ENCODE data around the gene TTC4.

The TTC4 gene

DNA sequence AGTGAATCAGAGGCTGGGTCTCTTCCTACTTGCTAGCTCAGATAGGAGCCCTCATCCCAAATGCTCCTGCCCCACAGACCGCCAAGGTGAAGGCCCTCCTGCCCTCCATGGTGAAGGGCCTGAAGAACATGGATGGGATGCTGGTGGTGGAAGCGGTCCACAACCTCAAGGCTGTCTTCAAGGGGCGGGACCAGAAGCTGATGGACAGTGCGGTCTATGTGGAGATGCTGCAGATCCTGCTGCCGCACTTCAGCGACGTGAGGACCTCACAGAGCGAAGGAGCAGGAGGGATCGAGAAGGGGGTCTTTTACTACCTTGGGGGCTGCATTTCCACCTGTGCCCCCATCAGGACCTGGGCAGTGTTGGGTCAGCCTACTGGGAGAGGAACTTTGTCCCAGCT is 14.6 kb upstream of the TTC4 start:
- Histone ChIP-seq H3K36me3 (ENCODE audit: control insufficient read depth in 5 of 5, insufficient read depth in 5 of 5, low read length in 5 of 5) (no peaks in the 10 kb centered on the region), H3K27me3 (ENCODE audit: control insufficient read depth in 5 of 5, insufficient read depth in 4 of 5, low read length in 5 of 5) (peaks cover 0 to 10% (median 5%) of the 10 kb centered on the region in 5 donors), H3K9ac (ENCODE audit: low read length in 5 of 5) (no peak overlapping the region)

DNA sequence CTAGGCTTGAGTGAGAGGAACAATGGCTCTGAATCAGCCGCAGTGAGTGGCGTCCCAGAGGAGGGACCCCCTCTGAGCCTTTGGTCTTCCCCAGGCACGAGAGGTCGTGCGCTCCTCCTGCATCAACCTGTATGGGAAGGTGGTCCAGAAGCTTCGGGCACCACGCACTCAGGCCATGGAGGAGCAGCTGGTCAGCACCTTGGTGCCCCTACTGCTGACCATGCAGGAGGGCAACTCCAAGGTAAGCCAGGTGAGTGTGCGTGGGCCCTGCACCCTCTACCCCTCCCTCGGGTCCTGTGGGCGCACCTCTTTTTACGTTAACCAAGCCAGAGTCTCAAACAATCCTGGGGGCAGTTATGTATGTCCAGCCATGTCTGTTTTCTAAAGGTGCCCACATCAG is 13.7 kb upstream of the TTC4 start:
- Histone ChIP-seq H3K27me3 (ENCODE audit: control insufficient read depth in 5 of 5, insufficient read depth in 4 of 5, low read length in 5 of 5) (peaks cover 0 to 10% (median 5%) of the 10 kb centered on the region in 5 donors), H3K4me3 (ENCODE audit: low read depth in 1 of 5, low read length in 5 of 5) (no peak overlapping the region), H3K9me3 (ENCODE audit: control insufficient read depth in 5 of 5, low read length in 5 of 5) (no peaks in the 10 kb centered on the region), H3K4me1 (ENCODE audit: control insufficient read depth in 5 of 5, insufficient read depth in 5 of 5, low read length in 5 of 5) (no peaks in the 10 kb centered on the region), H3K9ac (ENCODE audit: low read length in 5 of 5) (no peak overlapping the region), H3K27ac (ENCODE audit: low read depth, low read length) (no peak overlapping the region), H3K36me3 (ENCODE audit: control insufficient read depth in 5 of 5, insufficient read depth in 5 of 5, low read length in 5 of 5) (no peaks in the 10 kb centered on the region)

More for the DNA sequence above, 14.6 kb upstream of the TTC4 start:
- Histone ChIP-seq H3K4me3 (ENCODE audit: low read depth in 1 of 5, low read length in 5 of 5) (no peak overlapping the region), H3K4me1 (ENCODE audit: control insufficient read depth in 5 of 5, insufficient read depth in 5 of 5, low read length in 5 of 5) (no peaks in the 10 kb centered on the region), H3K27ac (ENCODE audit: low read depth, low read length) (no peak overlapping the region), H3K9me3 (ENCODE audit: control insufficient read depth in 5 of 5, low read length in 5 of 5) (no peaks in the 10 kb centered on the region)

DNA sequence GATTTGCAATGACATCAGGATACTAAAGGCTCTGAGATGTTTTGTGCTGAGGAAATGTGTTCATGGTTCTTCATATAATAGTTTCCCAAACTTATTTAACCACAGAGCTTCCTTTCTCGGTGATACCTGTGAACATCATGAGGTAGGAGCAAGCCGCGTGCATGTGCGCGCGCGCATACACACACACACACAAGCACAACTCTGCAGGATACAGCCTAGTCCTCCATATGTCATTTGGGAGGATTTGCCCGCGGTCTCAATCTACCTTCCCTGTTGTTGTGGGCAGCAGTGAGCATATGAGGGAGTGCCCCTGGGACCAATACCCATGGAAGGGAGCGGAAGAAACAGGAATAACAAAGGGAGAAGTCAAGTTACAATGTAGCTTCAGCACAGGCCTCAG is 12.2 kb upstream of the TTC4 start:
- Histone ChIP-seq H3K27ac (ENCODE audit: low read depth, low read length) (no peak overlapping the region), H3K4me3 (ENCODE audit: low read depth in 1 of 5, low read length in 5 of 5) (no peak overlapping the region), H3K27me3 (ENCODE audit: control insufficient read depth in 5 of 5, insufficient read depth in 4 of 5, low read length in 5 of 5) (peaks cover 4 to 9% (median 9%) of the 10 kb centered on the region in 5 donors), H3K36me3 (ENCODE audit: control insufficient read depth in 5 of 5, insufficient read depth in 5 of 5, low read length in 5 of 5) (no peaks in the 10 kb centered on the region), H3K9me3 (ENCODE audit: control insufficient read depth in 5 of 5, low read length in 5 of 5) (no peaks in the 10 kb centered on the region), H3K4me1 (ENCODE audit: control insufficient read depth in 5 of 5, insufficient read depth in 5 of 5, low read length in 5 of 5) (no peaks in the 10 kb centered on the region), H3K9ac (ENCODE audit: low read length in 5 of 5) (no peak overlapping the region)

DNA sequence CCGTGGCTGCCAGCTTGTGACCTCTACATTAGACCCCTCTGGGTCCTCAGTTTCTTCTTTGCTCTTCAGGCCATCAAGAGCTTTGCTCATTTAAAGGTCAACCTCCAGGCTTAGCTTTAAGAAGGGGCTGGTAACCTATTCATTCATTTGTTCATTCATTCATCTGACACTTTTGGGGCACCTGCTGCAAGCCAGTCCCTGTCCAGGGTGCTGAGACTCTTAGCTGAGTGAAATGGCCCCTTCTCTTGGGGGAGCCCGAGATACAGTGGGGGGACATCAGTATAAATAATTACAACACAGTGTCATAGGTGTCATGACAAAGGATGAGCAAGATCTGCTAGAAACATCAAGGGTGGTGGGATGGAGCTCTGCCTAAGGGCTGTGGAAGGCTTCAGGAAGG is 10.5 kb upstream of the TTC4 start:
- H3K36me3 ChIP-seq (ENCODE audit: control insufficient read depth in 5 of 5, insufficient read depth in 5 of 5, low read length in 5 of 5): no peaks in the 10 kb centered on the region
- H3K27ac ChIP-seq (ENCODE audit: low read depth, low read length): no peak overlapping the region
- H3K9ac ChIP-seq (ENCODE audit: low read length in 5 of 5): no peak overlapping the region
- H3K4me3 ChIP-seq (ENCODE audit: low read depth in 1 of 5, low read length in 5 of 5): no peak overlapping the region
- no peaks in the 10 kb centered on the region for H3K9me3 ChIP-seq (ENCODE audit: control insufficient read depth in 5 of 5, low read length in 5 of 5)
- H3K4me1 ChIP-seq (ENCODE audit: control insufficient read depth in 5 of 5, insufficient read depth in 5 of 5, low read length in 5 of 5): no peaks in the 10 kb centered on the region
- H3K27me3 ChIP-seq (ENCODE audit: control insufficient read depth in 5 of 5, insufficient read depth in 4 of 5, low read length in 5 of 5): peaks cover 6 to 16% (median 8%) of the 10 kb centered on the region in 5 donors

DNA sequence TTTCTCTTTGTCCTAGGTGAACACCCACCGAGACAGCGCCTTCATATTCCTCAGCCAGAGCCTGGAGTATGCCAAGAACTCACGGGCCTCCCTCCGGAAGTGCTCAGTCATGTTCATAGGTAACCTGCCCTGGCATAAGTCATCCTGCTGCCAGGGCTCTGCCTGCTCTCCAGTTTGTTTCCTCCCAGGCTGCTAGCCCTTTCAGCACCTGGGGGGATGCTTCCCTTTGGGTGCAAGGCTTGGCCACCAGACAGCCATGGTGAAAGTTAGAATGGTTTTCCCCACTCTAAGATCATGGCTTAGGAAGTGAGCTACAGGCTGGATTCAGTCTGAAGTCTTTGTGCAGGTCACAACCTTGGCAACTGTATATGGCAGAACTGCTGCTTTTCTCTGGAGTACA is 9.2 kb upstream of the TTC4 start:
- H3K4me3 ChIP-seq (ENCODE audit: low read depth in 1 of 5, low read length in 5 of 5): no peak overlapping the region
- H3K27ac ChIP-seq (ENCODE audit: low read depth, low read length): no peak overlapping the region
- peaks cover 8 to 16% (median 9%) of the 10 kb centered on the region in 5 donors for H3K27me3 ChIP-seq (ENCODE audit: control insufficient read depth in 5 of 5, insufficient read depth in 4 of 5, low read length in 5 of 5)
- no peaks in the 10 kb centered on the region for H3K9me3 ChIP-seq (ENCODE audit: control insufficient read depth in 5 of 5, low read length in 5 of 5)
- H3K36me3 ChIP-seq (ENCODE audit: control insufficient read depth in 5 of 5, insufficient read depth in 5 of 5, low read length in 5 of 5): no peaks in the 10 kb centered on the region
- no peaks in the 10 kb centered on the region for H3K4me1 ChIP-seq (ENCODE audit: control insufficient read depth in 5 of 5, insufficient read depth in 5 of 5, low read length in 5 of 5)
- no peak overlapping the region for H3K9ac ChIP-seq (ENCODE audit: low read length in 5 of 5)

DNA sequence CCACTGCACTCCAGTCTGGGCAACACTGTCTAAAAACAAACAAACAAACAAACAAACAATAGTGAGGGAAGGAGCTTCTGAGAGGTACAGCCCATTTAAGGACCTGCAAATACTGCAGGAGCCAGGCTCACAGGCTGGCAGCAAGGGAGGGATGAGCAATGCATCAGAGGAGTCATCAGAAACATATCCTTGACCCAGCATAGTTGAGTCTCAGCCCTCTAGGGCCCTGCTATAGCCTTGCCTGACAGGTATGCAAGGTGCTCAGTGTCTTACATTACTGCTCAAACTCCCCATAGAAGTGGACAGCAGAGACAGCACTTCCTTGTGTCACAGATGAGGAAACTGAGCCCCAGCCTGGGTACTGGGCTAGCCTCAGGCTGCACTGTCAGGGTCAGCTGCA is 7.3 kb upstream of the TTC4 start:
- Histone ChIP-seq H3K9ac (ENCODE audit: low read length in 5 of 5) (no peak overlapping the region), H3K9me3 (ENCODE audit: control insufficient read depth in 5 of 5, low read length in 5 of 5) (no peaks in the 10 kb centered on the region), H3K27me3 (ENCODE audit: control insufficient read depth in 5 of 5, insufficient read depth in 4 of 5, low read length in 5 of 5) (peaks cover 8 to 16% (median 9%) of the 10 kb centered on the region in 5 donors), H3K36me3 (ENCODE audit: control insufficient read depth in 5 of 5, insufficient read depth in 5 of 5, low read length in 5 of 5) (no peaks in the 10 kb centered on the region), H3K4me1 (ENCODE audit: control insufficient read depth in 5 of 5, insufficient read depth in 5 of 5, low read length in 5 of 5) (no peaks in the 10 kb centered on the region), H3K4me3 (ENCODE audit: low read depth in 1 of 5, low read length in 5 of 5) (no peak overlapping the region), H3K27ac (ENCODE audit: low read depth, low read length) (no peak overlapping the region)

DNA sequence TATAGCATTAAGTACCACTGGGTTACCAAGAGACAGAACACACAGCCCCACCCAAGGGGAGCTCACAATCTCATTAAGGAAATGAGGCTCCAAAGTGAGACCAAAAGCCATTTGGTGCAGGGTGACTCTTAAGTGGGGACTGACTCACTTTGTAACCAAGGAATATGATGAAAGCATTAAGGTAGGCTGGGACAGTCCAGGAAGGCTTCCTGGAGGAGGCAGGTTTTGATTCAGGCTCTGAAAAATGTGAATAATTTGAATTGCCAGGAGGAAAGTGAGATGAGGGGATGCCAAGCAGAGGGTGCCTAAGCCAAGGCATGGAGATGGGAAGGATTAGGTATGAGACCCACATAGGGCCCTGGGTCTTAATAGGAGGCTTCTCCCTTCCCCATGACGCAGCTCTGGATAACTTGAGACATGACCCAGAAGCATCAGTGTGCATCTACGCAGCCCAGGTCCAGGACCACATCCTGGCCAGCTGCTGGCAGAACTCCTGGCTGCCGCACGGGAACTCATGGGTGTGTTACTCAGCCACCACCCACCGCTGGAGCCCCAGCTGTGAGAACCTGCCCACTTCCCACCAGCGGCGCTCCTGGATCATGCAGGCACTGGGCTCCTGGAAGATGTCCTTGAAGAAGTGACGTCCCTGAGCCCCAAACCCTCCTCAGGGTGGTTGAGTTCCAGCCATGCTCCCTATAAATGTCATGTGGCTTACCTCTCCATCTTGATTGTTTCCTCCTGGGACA is 5.9 kb upstream of the TTC4 start:
- Histone ChIP-seq H3K36me3 (ENCODE audit: control insufficient read depth in 5 of 5, insufficient read depth in 5 of 5, low read length in 5 of 5) (no peaks in the 10 kb centered on the region), H3K4me3 (ENCODE audit: low read depth in 1 of 5, low read length in 5 of 5) (no peak overlapping the region), H3K9me3 (ENCODE audit: control insufficient read depth in 5 of 5, low read length in 5 of 5) (no peaks in the 10 kb centered on the region), H3K27ac (ENCODE audit: low read depth, low read length) (no peak overlapping the region), H3K4me1 (ENCODE audit: control insufficient read depth in 5 of 5, insufficient read depth in 5 of 5, low read length in 5 of 5) (peaks cover 0 to 1% (median 0%) of the 10 kb centered on the region in 5 donors), H3K27me3 (ENCODE audit: control insufficient read depth in 5 of 5, insufficient read depth in 4 of 5, low read length in 5 of 5) (peaks cover 8 to 12% (median 9%) of the 10 kb centered on the region in 5 donors), H3K9ac (ENCODE audit: low read length in 5 of 5) (no peak overlapping the region)

DNA sequence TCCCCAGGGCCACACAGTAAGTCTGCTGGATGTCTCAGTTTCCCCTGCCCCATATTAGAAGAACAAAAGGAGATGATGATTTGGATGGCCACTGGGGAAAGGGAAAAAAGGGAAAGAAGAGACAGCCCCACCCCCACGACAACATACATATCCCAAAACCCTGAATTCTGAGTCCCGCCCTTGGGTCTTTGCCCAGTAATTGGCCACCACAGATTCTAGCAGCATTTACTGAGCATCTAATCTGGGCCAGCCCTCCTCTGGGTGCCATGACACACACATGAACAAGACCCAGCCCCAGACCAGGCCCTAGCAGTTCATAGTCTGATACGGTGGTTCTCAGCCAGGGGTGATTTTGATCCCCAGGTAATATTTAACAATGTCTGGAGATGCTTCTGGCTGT is 5.2 kb upstream of the TTC4 start:
- Histone ChIP-seq H3K4me1 (ENCODE audit: control insufficient read depth in 5 of 5, insufficient read depth in 5 of 5, low read length in 5 of 5) (peaks cover 2 to 8% (median 6%) of the 10 kb centered on the region in 5 donors), H3K36me3 (ENCODE audit: control insufficient read depth in 5 of 5, insufficient read depth in 5 of 5, low read length in 5 of 5) (no peaks in the 10 kb centered on the region), H3K9me3 (ENCODE audit: control insufficient read depth in 5 of 5, low read length in 5 of 5) (no peaks in the 10 kb centered on the region), H3K27ac (ENCODE audit: low read depth, low read length) (no peak overlapping the region), H3K9ac (ENCODE audit: low read length in 5 of 5) (no peak overlapping the region), H3K4me3 (ENCODE audit: low read depth in 1 of 5, low read length in 5 of 5) (no peak overlapping the region), H3K27me3 (ENCODE audit: control insufficient read depth in 5 of 5, insufficient read depth in 4 of 5, low read length in 5 of 5) (peaks cover 8 to 12% (median 9%) of the 10 kb centered on the region in 5 donors)

DNA sequence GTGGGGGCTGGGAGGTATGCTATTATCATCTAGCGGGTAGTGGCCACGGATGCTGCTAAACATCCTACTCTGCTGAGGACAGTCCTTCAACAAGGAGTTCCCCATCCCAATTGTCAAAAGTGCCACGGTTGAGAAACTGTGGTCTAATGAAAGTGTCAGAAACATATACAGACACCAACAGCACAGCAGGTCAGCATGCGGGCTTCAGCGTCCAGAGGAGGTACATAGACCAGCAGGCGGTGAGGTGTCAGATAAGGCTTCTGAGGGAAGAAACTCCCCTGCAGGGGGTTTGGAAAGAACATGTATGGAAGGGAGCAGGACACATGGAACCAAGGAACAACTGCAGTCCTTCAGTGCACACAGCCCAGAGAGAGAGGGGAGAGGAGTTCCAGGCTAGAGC is 4.8 kb upstream of the TTC4 start:
- Histone ChIP-seq H3K4me1 (ENCODE audit: control insufficient read depth in 5 of 5, insufficient read depth in 5 of 5, low read length in 5 of 5) (peaks cover 2 to 8% (median 6%) of the 10 kb centered on the region in 5 donors), H3K9me3 (ENCODE audit: control insufficient read depth in 5 of 5, low read length in 5 of 5) (no peaks in the 10 kb centered on the region), H3K4me3 (ENCODE audit: low read depth in 1 of 5, low read length in 5 of 5) (no peak overlapping the region), H3K36me3 (ENCODE audit: control insufficient read depth in 5 of 5, insufficient read depth in 5 of 5, low read length in 5 of 5) (no peaks in the 10 kb centered on the region), H3K27ac (ENCODE audit: low read depth, low read length) (no peak overlapping the region), H3K27me3 (ENCODE audit: control insufficient read depth in 5 of 5, insufficient read depth in 4 of 5, low read length in 5 of 5) (peaks cover 8 to 12% (median 9%) of the 10 kb centered on the region in 5 donors), H3K9ac (ENCODE audit: low read length in 5 of 5) (no peak overlapping the region)

DNA sequence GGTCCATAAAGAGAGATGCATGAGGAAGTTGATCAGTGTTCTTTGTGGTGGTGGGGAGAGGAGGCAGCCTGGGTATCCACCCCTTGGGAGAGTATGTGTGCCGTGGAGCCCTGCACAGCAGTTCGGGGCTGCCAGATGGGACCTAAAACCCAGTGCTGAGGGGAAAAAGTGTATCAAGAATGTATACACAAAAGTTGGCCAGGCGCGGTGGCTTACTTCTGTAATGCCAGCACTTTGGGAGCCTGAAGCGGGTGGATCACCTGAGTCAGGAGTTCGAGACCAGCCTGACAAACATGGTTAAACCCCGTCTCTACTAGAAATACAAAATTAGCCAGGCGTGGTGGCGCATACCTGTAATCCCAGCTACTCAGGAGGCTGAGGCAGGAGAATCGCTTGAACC is 4.1 kb upstream of the TTC4 start:
- Histone ChIP-seq H3K27me3 (ENCODE audit: control insufficient read depth in 5 of 5, insufficient read depth in 4 of 5, low read length in 5 of 5) (peaks cover 8 to 12% (median 9%) of the 10 kb centered on the region in 5 donors), H3K4me3 (ENCODE audit: low read depth in 1 of 5, low read length in 5 of 5) (no peak overlapping the region)

More for the DNA sequence above, 4.1 kb upstream of the TTC4 start:
- Histone ChIP-seq H3K9me3 (ENCODE audit: control insufficient read depth in 5 of 5, low read length in 5 of 5) (no peaks in the 10 kb centered on the region), H3K4me1 (ENCODE audit: control insufficient read depth in 5 of 5, insufficient read depth in 5 of 5, low read length in 5 of 5) (peaks cover 2 to 14% (median 12%) of the 10 kb centered on the region in 5 donors), H3K36me3 (ENCODE audit: control insufficient read depth in 5 of 5, insufficient read depth in 5 of 5, low read length in 5 of 5) (no peaks in the 10 kb centered on the region), H3K9ac (ENCODE audit: low read length in 5 of 5) (no peak overlapping the region), H3K27ac (ENCODE audit: low read depth, low read length) (no peak overlapping the region)
